Measurements from ENCODE around the gene P2RY1. TPM values are rescaled to one million over a fixed set of nuclear protein-coding genes. Genes with fewer than 3 reads are reported as not detected.

The P2RY1 gene
- total RNA-seq = 0.30 and 1.3 TPM in 2 replicates

GRCh38 chr3:152834776-152835600 lies at the start of gene P2RY1:
Gene P2RY1 (plus strand): TSS chr3:152835131. CDS start chr3:152835783, 652 bp downstream.

Data from epithelial cell of umbilical artery (primary cell).